GM13976 (cell line): ENCODE results near the gene RNF167.
A peak's percentile ranks its signal among the peaks of the same experiment; 100 is the strongest.
"Not testable (repeated sequence)": the region's sequence is repeated elsewhere in the genome, so short reads cannot be mapped to it uniquely, and the experiment has no call there.

Experiments
- DNase-seq: peaks from one replicate; pipeline ENCODE4 v3.0.0; 2012; ENCODE audit warnings: low spot score
- CTCF ChIP-seq: IDR thresholded peaks from 2 replicates; pipeline ENCODE4 v1.5.1; 2012; ENCODE audit warnings: borderline replicate concordance, mild to moderate bottlenecking; ENCODE audit not compliant: insufficient read depth; ENCODE audit errors: extremely low read depth, missing control alignments, control extremely low read depth
- in situ Hi-C: fragments of 300-500 bp; cut with MboI; formaldehyde crosslinking; loops from one replicate; pipeline ENCODE4 v1.12.0; 2022; ENCODE audit warnings: low sequenced_read_pairs, mixed read lengths, inconsistent platforms; ENCODE audit not compliant: unreplicated experiment

RNF167 gene

GRCh38 chr17:4903051-4903818 is 36.8 kb upstream of the RNF167 start, which contains the start of gene CHRNE:
TSS of gene CHRNE (minus strand) at chr17:4903098. CDS start at chr17:4903063, 35 bp downstream.
- TF ChIP-seq CTCF, result peak; percentile 34
- in situ Hi-C loops, result no loop called here
- peak; percentile 69 for DNase-seq

GRCh38 chr17:4906642-4907041 is 33.4 kb upstream of the RNF167 start:
- DNase-seq, in situ Hi-C loops: not testable (repeated sequence)

- in situ Hi-C loops, result no loop called here
- DNase-seq, result no peak
- no peak for TF ChIP-seq CTCF
These were observed 31.8 kb upstream of the RNF167 start for GRCh38 chr17:4908301-4908700.

- DNase-seq, result peak; percentile 90
- in situ Hi-C loops, result no loop called here
- peak; percentile 72 for TF ChIP-seq CTCF
These were observed 31.2 kb upstream of the RNF167 start for GRCh38 chr17:4908711-4909496.

GRCh38 chr17:4913994-4914393 is 26.1 kb upstream of the RNF167 start:
- in situ Hi-C loops, result no loop called here
- no peak for TF ChIP-seq CTCF
- DNase-seq, result no peak

- DNase-seq, in situ Hi-C loops: not testable (repeated sequence)
These were observed 25.5 kb upstream of the RNF167 start for GRCh38 chr17:4914551-4914950.

- in situ Hi-C loops, result no loop called here
- no peak for TF ChIP-seq CTCF
- no peak for DNase-seq
These were observed 20.5 kb upstream of the RNF167 start for GRCh38 chr17:4919511-4920047.
